Transverse colon (tissue), 4 donors: Measurements from ENCODE around the gene LRP5. TPM values are rescaled to one million over a fixed set of nuclear protein-coding genes. Genes with fewer than 3 reads are reported as not detected.
"Not testable (repeated sequence)": the region's sequence is repeated elsewhere in the genome, so short reads cannot be mapped to it uniquely, and the experiment has no call there.

ENCODE experiments used
- DNase-seq: peaks from one replicate; pipeline ENCODE4 v3.0.0-alpha.2; 2019
- H3K27ac ChIP-seq, 4 donors: fragments of 200-600 bp; sonication (generic); 2 replicates each; pipeline ENCODE4 v1.5.1; 2016 to 2018; ENCODE audit warnings: inconsistent platforms in 4 of 4
- H3K27me3 ChIP-seq: fragments of 200-600 bp; sonication (generic); 2 replicates; pipeline ENCODE4 v1.5.1; 2017; ENCODE audit warnings: inconsistent platforms
- H3K36me3 ChIP-seq, 4 donors: fragments of 200-600 bp; sonication (generic); 2 replicates each; pipeline ENCODE4 v1.5.1; 2017 to 2019; ENCODE audit warnings: inconsistent platforms in 4 of 4
- H3K4me1 ChIP-seq, 4 donors: fragments of 200-600 bp; sonication (generic); 2 replicates each; pipeline ENCODE4 v1.5.1; 2017 to 2020; ENCODE audit warnings: inconsistent platforms in 4 of 4
- H3K4me3 ChIP-seq, 4 donors: fragments of 200-600 bp; sonication (generic); 1 replicate in 1 of 4; 2 replicates in 3 of 4; pipeline versions ENCODE4 v1.5.1 to v1.6.1; 2017 to 2019; ENCODE audit warnings: inconsistent platforms in 4 of 4
- H3K9me3 ChIP-seq, 2 donors: fragments of 200-600 bp; sonication (generic); 2 replicates each; pipeline ENCODE4 v1.5.1; 2017 to 2019; ENCODE audit warnings: inconsistent platforms in 2 of 2
- CTCF ChIP-seq, 5 experiments: fragments of 200-600 bp in 3 of 5; fragments of 450-650 bp in 2 of 5; sonication (generic) in 3 of 5; IDR thresholded peaks; 1 replicate in 2 of 5; 2 replicates in 3 of 5; pipeline ENCODE4 v1.5.1; 2016 to 2017; ENCODE audit warnings: antibody characterized with exemption in 5 of 5, inconsistent platforms in 3 of 5, mild to moderate bottlenecking in 2 of 5, moderate library complexity in 1 of 5
- EP300 ChIP-seq: sonication (generic); formaldehyde crosslinking; IDR thresholded peaks from one replicate; pipeline ENCODE4 v1.6.1; 2017; ENCODE audit warnings: antibody characterized with exemption, low read depth
- POLR2A ChIP-seq: fragments of 450-650 bp; IDR thresholded peaks from one replicate; pipeline ENCODE4 v1.6.1; 2016; ENCODE audit warnings: antibody characterized with exemption, mild to moderate bottlenecking, moderate library complexity
- POLR2AphosphoS5 ChIP-seq, 3 donors: sonication (generic); formaldehyde crosslinking; IDR thresholded peaks; one replicate each; pipeline ENCODE4 v1.6.1; 2016; ENCODE audit warnings: antibody characterized with exemption in 3 of 3
- WGBS, 2 donors: methylation state at CpG; one replicate each; pipeline ENCODE4 v1.1.5; 2018; ENCODE audit warnings: low coverage in 1 of 2; 5-methylcytosine and 5-hydroxymethylcytosine counted together
- in situ Hi-C, 4 donors: fragments of 200-750 bp; cut with MboI; loops; one replicate each; pipeline versions ENCODE4 v1.15.0 to v1.15.1; 2017; ENCODE audit warnings: low sequenced_read_pairs in 3 of 4, low pct_ligation_motif_present in 1 of 4, low pct_unique_long_range_greater_than_20kb in 1 of 4
- intact Hi-C: fragments of 100-400 bp; cut with DNase I; formaldehyde crosslinking; loops from one replicate; pipeline ENCODE4 v1.15.1; 2023; ENCODE audit warnings: low total_unique reads
- total RNA-seq, 4 donors: library from RNA; depleted of rRNA; stranded (reverse); fragments of >200 nt; gene quantifications; one replicate each; pipeline ENCODE4 v1.1.0, GENCODE V29; 2016

Gene LRP5
- total RNA-seq, 4 donors from 2014 or later, result 72.6 to 138 (median 82.3) TPM

GRCh38 chr11:68431984-68432645 is 119.7 kb downstream of the LRP5 start:
- peaks cover 0 to 5% (median 2%) of the 10 kb centered on the region in 4 donors for H3K4me1 ChIP-seq
- H3K36me3 ChIP-seq, result peaks cover 0 to 16% (median 7%) of the 10 kb centered on the region in 4 donors
- intact Hi-C loops (no loop called here), in situ Hi-C loops (no loop called here)
- H3K9me3 ChIP-seq, result no peaks in the 10 kb centered on the region
- H3K27me3 ChIP-seq, result no peaks in the 10 kb centered on the region
- H3K27ac ChIP-seq, result no peak overlapping the region
- no peak for DNase-seq
- H3K4me3 ChIP-seq, result no peak overlapping the region
- WGBS, 2 donors, result 89% methylated on average over 21 of the region's 24 CpGs; no CpG with 5 or more reads in 1 of the 2 donors
- no peak for TF ChIP-seq EP300
- TF ChIP-seq POLR2AphosphoS5 (IDR thresholded peaks at IDR 0.05), result no peak
- TF ChIP-seq POLR2A, result no peak
- TF ChIP-seq CTCF (IDR thresholded peaks at IDR 0.05), result no peak

- TF ChIP-seq EP300 (no peak), POLR2AphosphoS5 (IDR thresholded peaks at IDR 0.05) (no peak), CTCF (IDR thresholded peaks at IDR 0.05) (no peak), POLR2A (no peak)
- Histone ChIP-seq H3K4me1 (peaks cover 0 to 5% (median 2%) of the 10 kb centered on the region in 4 donors), H3K27me3 (no peaks in the 10 kb centered on the region), H3K9me3 (no peaks in the 10 kb centered on the region), H3K4me3 (no peak overlapping the region), H3K36me3 (peaks cover 0 to 13% (median 6%) of the 10 kb centered on the region in 4 donors), H3K27ac (no peak overlapping the region)
- in situ Hi-C loops (no loop called here), intact Hi-C loops (no loop called here)
- WGBS, 2 donors, result 91% methylated on average over 17 of the region's 17 CpGs; no CpG with 5 or more reads in 1 of the 2 donors
- DNase-seq, result no peak
These were observed 120.5 kb downstream of the LRP5 start for GRCh38 chr11:68432874-68433273.

- intact Hi-C loops, result no loop called here
These were observed 121.2 kb downstream of the LRP5 start for GRCh38 chr11:68433541-68433940.

GRCh38 chr11:68434159-68434558 is 121.8 kb downstream of the LRP5 start:
- H3K36me3 ChIP-seq, H3K27ac ChIP-seq, intact Hi-C loops, H3K4me3 ChIP-seq, in situ Hi-C loops, H3K27me3 ChIP-seq, H3K9me3 ChIP-seq, H3K4me1 ChIP-seq, DNase-seq: not testable (repeated sequence)
- 83 to 87% methylated on average over 3 to 5 of the region's 5 CpGs for WGBS, 2 donors

More at GRCh38 chr11:68433541-68433940, 121.2 kb downstream of the LRP5 start:
- Histone ChIP-seq H3K27me3 (no peaks in the 10 kb centered on the region), H3K4me3 (no peak overlapping the region), H3K27ac (no peak overlapping the region), H3K9me3 (no peaks in the 10 kb centered on the region), H3K4me1 (peaks cover 0 to 5% (median 2%) of the 10 kb centered on the region in 4 donors), H3K36me3 (peaks cover 0 to 13% (median 4%) of the 10 kb centered on the region in 4 donors)
- TF ChIP-seq POLR2AphosphoS5 (IDR thresholded peaks at IDR 0.05) (no peak), POLR2A (no peak), CTCF (IDR thresholded peaks at IDR 0.05) (no peak), EP300 (no peak)
- no peak for DNase-seq
- in situ Hi-C loops, result no loop called here
- 97% methylated on average over 28 of the region's 31 CpGs; no CpG with 5 or more reads in 1 of the 2 donors for WGBS, 2 donors
